SU-DHL-6 (cell line): Measurements from ENCODE around the gene OTUD7B.

ENCODE experiments used
- EZH2phosphoT487 ChIP-seq: fragments of 200-600 bp; sonication (generic), shearing (Covaris generic); conservative IDR thresholded peaks from 2 replicates; pipeline ENCODE4 v1.6.1; 2018; ENCODE audit warnings: mild to moderate bottlenecking, antibody characterized with exemption, low read length, moderate library complexity, mixed read lengths
- TF ChIP-seq, protein P1 (sequence below): fragments of 200-600 bp; sonication (generic); IDR thresholded peaks from one replicate; pipeline ENCODE4 v1.5.1; 2017; ENCODE audit warnings: antibody characterized with exemption, mild to moderate bottlenecking, low read length, moderate library complexity; ENCODE audit not compliant: insufficient read depth, poor library complexity, severe bottlenecking

GRCh38 chr1:150010393-150011115, at the start of gene OTUD7B:
- TF ChIP-seq, protein P1, sequence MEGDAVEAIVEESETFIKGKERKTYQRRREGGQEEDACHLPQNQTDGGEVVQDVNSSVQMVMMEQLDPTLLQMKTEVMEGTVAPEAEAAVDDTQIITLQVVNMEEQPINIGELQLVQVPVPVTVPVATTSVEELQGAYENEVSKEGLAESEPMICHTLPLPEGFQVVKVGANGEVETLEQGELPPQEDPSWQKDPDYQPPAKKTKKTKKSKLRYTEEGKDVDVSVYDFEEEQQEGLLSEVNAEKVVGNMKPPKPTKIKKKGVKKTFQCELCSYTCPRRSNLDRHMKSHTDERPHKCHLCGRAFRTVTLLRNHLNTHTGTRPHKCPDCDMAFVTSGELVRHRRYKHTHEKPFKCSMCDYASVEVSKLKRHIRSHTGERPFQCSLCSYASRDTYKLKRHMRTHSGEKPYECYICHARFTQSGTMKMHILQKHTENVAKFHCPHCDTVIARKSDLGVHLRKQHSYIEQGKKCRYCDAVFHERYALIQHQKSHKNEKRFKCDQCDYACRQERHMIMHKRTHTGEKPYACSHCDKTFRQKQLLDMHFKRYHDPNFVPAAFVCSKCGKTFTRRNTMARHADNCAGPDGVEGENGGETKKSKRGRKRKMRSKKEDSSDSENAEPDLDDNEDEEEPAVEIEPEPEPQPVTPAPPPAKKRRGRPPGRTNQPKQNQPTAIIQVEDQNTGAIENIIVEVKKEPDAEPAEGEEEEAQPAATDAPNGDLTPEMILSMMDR = no peak
- no peak for TF ChIP-seq EZH2phosphoT487
